Right lobe of liver (tissue), 6 donors: ENCODE results near the gene ZNF189. TPM values are rescaled to one million over a fixed set of nuclear protein-coding genes. Genes with fewer than 3 reads are reported as not detected.

ENCODE experiments used
- ATAC-seq, 4 donors: fragments of 200-7000 bp; cut with Tn5 transposase; one replicate each; pipeline ENCODE4 v1.9.1; 2020; ENCODE audit warnings: mild to moderate bottlenecking in 4 of 4, moderate library complexity in 4 of 4
- DNase-seq, 3 donors: peaks; one replicate each; pipeline ENCODE4 v3.0.0-alpha.2; 2020
- H3K27ac ChIP-seq, 3 donors: fragments of 200-600 bp; one replicate each; pipeline ENCODE4 v1.8.0; 2022
- H3K27me3 ChIP-seq, 2 donors: fragments of 200-600 bp; one replicate each; pipeline ENCODE4 v1.8.0; 2022
- H3K36me3 ChIP-seq, 4 donors: fragments of 200-600 bp; sonication (generic) in 1 of 4; one replicate each; pipeline versions ENCODE4 v1.5.1 to v1.8.0; 2017 to 2022; ENCODE audit warnings: control low read depth in 1 of 4
- H3K4me1 ChIP-seq, 4 donors: fragments of 200-600 bp; sonication (generic) in 1 of 4; one replicate each; pipeline versions ENCODE4 v1.5.1 to v1.8.0; 2017 to 2022; ENCODE audit warnings: control low read depth in 1 of 4
- H3K4me3 ChIP-seq, 3 donors: fragments of 200-600 bp; one replicate each; pipeline ENCODE4 v1.8.0; 2022
- H3K9me3 ChIP-seq, 4 donors: fragments of 200-600 bp; sonication (generic) in 1 of 4; one replicate each; pipeline versions ENCODE4 v1.5.1 to v1.8.0; 2017 to 2022; ENCODE audit warnings: control low read depth in 1 of 4
- POLR2A ChIP-seq: fragments of 450-650 bp; IDR thresholded peaks from one replicate; pipeline ENCODE4 v1.6.1; 2017; ENCODE audit warnings: antibody characterized with exemption, mild to moderate bottlenecking
- WGBS: methylation state at CpG from one replicate; pipeline ENCODE4 v1.1.6; 2018; ENCODE audit warnings: low coverage, low lambda C conversion rate; ENCODE audit not compliant: insufficient coverage; ENCODE audit errors: missing lambda C conversion rate; 5-methylcytosine and 5-hydroxymethylcytosine counted together
- intact Hi-C, 2 donors: fragments of 100-400 bp; cut with DNase I; formaldehyde crosslinking; loops; one replicate each; pipeline versions ENCODE4 v1.11.2 to v1.14.1; 2022
- total RNA-seq, 6 experiments: library from RNA; depleted of rRNA in 2 of 6; stranded (reverse); fragments of >200 nt in 2 of 6; fragmentation: NEBNext Ultra II Directional in 3 of 6; extraction: Animal tissue kit (Norgen Biotek cat#: 25700) in 3 of 6; gene quantifications; one replicate each; pipeline versions ENCODE4 v1.1.0 to v1.2.4, GENCODE V29; 2016 to 2023
- TF ChIP-seq, protein P1 (sequence below), 4 donors: fragments of 200-600 bp in 3 of 4; fragments of 450-650 bp in 1 of 4; IDR thresholded peaks; one replicate each; pipeline versions ENCODE4 v1.5.1 to v1.8.0; 2016 to 2022; ENCODE audit warnings: antibody characterized with exemption in 4 of 4, mild to moderate bottlenecking in 2 of 4
- donor health status: DM: no; HTN: yes; CAD: no.
- donor health status: DM: no; HTN: no; CAD: no.
- donor health status: DM: no; HTN: no; CAD: no.
- donor health status: DM: no; HTN: yes; CAD: no.
- donor health status: DM: no; HTN: yes; CAD: no.

ZNF189 gene
- total RNA-seq, 6 experiments from 2014 or later = 5.7 to 9.7 (median 8.2) TPM

DNA sequence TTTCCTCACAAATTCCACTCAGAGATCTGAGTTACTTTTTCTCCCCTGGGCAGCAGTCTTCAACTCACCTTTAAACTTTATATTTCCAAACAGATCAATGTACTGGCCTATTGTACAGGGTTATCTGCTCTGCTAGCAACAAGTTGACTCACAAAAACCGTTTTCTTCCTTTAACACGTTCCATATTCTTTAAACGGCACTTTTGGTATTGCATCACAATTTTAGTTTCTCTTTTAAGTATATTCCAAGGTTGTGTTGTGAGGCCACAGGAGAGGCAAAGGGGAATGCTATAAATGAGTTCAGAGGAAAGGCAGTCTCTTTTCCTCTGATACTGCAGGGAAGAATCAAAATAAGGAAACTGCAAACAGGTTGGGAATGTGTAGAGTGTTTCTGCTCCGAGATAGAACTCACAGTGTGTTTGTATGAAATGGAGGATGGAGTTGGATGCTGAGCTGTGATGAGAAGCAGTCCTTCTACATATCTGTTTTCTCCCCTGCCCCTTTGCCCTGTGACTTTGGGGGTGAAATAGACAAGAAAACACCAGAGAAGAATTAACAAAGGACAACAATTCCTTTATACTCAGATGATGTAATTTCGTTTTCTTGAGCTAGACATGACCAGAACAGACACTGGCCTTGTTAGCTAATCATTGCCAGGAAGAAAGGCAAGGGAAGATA lies 46.8 kb downstream of the ZNF189 start:
- Histone ChIP-seq H3K27ac (peak overlapping the region; percentile 83 to 99 (median 95)), H3K4me3 (peak overlapping the region in 2 of 3 donors; percentile 31 to 33), H3K9me3 (no peaks in the 10 kb centered on the region), H3K36me3 (no peaks in the 10 kb centered on the region), H3K4me1 (peaks cover 0 to 34% (median 8%) of the 10 kb centered on the region in 4 donors), H3K27me3 (no peaks in the 10 kb centered on the region)
- 14% methylated on average over 5 of the region's 5 CpGs for WGBS
- no peak for TF ChIP-seq POLR2A
- TF ChIP-seq, protein P1, sequence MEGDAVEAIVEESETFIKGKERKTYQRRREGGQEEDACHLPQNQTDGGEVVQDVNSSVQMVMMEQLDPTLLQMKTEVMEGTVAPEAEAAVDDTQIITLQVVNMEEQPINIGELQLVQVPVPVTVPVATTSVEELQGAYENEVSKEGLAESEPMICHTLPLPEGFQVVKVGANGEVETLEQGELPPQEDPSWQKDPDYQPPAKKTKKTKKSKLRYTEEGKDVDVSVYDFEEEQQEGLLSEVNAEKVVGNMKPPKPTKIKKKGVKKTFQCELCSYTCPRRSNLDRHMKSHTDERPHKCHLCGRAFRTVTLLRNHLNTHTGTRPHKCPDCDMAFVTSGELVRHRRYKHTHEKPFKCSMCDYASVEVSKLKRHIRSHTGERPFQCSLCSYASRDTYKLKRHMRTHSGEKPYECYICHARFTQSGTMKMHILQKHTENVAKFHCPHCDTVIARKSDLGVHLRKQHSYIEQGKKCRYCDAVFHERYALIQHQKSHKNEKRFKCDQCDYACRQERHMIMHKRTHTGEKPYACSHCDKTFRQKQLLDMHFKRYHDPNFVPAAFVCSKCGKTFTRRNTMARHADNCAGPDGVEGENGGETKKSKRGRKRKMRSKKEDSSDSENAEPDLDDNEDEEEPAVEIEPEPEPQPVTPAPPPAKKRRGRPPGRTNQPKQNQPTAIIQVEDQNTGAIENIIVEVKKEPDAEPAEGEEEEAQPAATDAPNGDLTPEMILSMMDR (IDR thresholded peaks at IDR 0.05) = no peak
- intact Hi-C loops = no loop called here
- ATAC-seq (peak; percentile 8 to 30 (median 14)), DNase-seq (no peak)

GRCh38 chr9:101446732-101447131 lies 48.1 kb downstream of the ZNF189 start:
- no peak for ATAC-seq
- TF ChIP-seq, protein P1 (IDR thresholded peaks at IDR 0.05) = no peak
- TF ChIP-seq POLR2A = no peak
- H3K27me3 ChIP-seq = no peaks in the 10 kb centered on the region
- H3K4me1 ChIP-seq = peaks cover 0 to 32% (median 8%) of the 10 kb centered on the region in 4 donors
- DNase-seq = no peak
- no peaks in the 10 kb centered on the region for H3K9me3 ChIP-seq
- intact Hi-C loops = no loop called here
- no peaks in the 10 kb centered on the region for H3K36me3 ChIP-seq
- peak overlapping the region in 2 of 3 donors; percentile 95 to 99 for H3K27ac ChIP-seq
- no peak overlapping the region for H3K4me3 ChIP-seq

DNA sequence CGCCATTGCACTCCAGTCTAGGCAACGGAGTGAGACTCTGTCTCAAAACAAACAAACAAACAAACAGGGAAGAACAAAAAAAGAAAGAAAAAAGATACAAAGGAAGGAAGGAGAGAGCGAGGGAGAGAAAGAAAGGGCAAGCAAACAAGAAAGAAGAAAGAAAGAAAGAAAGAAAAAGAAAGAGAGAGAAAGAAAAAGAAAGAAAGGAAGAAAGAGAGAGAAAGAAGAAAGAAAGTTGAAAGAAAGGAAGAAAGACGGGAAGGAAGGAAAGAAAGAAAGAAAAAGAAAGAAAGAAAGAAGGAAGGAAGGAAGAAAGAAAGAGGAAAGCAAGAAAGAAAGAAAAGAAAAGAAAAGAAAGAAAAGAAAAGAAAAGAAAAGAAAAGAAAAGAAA lies 50.0 kb downstream of the ZNF189 start:
- Histone ChIP-seq H3K36me3 (no peaks in the 10 kb centered on the region), H3K27me3 (no peaks in the 10 kb centered on the region), H3K4me1 (peaks cover 0 to 22% (median 7%) of the 10 kb centered on the region in 4 donors), H3K27ac (peak overlapping the region in 2 of 3 donors; percentile 67 to 75), H3K4me3 (peak overlapping the region; percentile 50 to 70 (median 55)), H3K9me3 (no peaks in the 10 kb centered on the region)
- TF ChIP-seq POLR2A = no peak
- TF ChIP-seq, protein P1 (IDR thresholded peaks at IDR 0.05) = no peak
- intact Hi-C loops = no loop called here
- DNase-seq = no peak
- ATAC-seq = no peak
- WGBS = 34% methylated on average over 4 of the region's 4 CpGs

DNA sequence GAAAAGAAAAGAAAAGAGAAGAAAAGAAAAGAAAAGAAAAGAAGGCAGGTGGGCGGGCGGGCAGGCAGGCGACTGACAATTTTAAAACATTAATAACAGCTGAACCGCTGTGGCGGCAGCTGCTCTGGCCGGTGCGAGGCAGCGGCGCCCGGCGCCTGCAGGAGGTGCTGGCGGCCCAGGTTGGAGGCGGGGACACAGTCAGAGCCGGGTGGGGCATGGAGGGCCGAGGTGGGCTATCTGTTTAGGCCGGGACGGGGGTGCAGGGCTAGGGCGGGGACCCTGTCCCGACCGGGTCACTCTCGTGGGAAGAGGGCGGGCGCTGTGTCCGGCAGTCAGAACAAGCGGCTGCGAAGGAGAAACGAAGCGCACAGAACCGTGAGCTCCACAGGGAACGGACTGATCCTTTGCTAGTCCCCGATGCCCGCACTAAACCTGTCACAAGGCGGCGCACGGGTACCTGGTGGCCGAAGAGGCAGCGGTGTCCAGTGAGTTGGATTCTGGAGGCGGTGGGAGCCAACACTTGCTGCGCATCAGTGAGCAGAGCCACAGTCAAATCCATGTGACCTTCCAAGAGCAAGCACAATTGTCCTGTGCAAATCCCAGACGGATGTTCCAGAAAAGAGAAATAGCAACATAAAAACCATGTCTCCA lies 50.5 kb downstream of the ZNF189 start:
- intact Hi-C loops = no loop called here
- Histone ChIP-seq H3K4me3 (peak overlapping the region; percentile 50 to 70 (median 55)), H3K36me3 (no peaks in the 10 kb centered on the region), H3K9me3 (no peaks in the 10 kb centered on the region), H3K27me3 (no peaks in the 10 kb centered on the region), H3K27ac (peak overlapping the region; percentile 67 to 82 (median 75)), H3K4me1 (peaks cover 0 to 17% (median 4%) of the 10 kb centered on the region in 4 donors)
- ATAC-seq (peak; percentile 89 to 95 (median 92)), DNase-seq (peak; percentile 83 to 90 (median 89))
- WGBS = 22% methylated on average over 26 of the region's 40 CpGs
- TF ChIP-seq POLR2A = peak; percentile 72
- TF ChIP-seq, protein P1 (IDR thresholded peaks at IDR 0.05) = peak; percentile 54 to 63 (median 58)
